CD8-positive, alpha-beta memory T cell (primary cell): ENCODE data around the gene PRR7. TPM values are rescaled to one million over a fixed set of nuclear protein-coding genes. Genes with fewer than 3 reads are reported as not detected.

Experiments used
- CTCF ChIA-PET: fragments of 350-600 bp; sonication (Branson Sonifier 250); formaldehyde crosslinking; loops from one replicate; lab custom pipeline; 2021; ENCODE audit warnings: antibody characterized with exemption; lab: Charles Lee
- POLR2A ChIA-PET: fragments of 350-600 bp; sonication (Branson Sonifier 250); formaldehyde crosslinking; loops from one replicate; lab custom pipeline; 2021; ENCODE audit warnings: antibody characterized with exemption; lab: Charles Lee
- DNase-seq, 5 donors: peaks; one replicate each; pipeline versions ENCODE4 v3.0.0 to v3.0.0-alpha.2; 2020 to 2022; ENCODE audit warnings: mixed read lengths in 1 of 5
- H3K27ac ChIP-seq: one replicate; pipeline ENCODE4 v1.7.0; 2013; ENCODE audit warnings: low read depth, mild to moderate bottlenecking, low read length, moderate library complexity
- H3K27me3 ChIP-seq: 2 replicates; pipeline ENCODE4 v1.7.0; 2013; ENCODE audit warnings: low read length, mild to moderate bottlenecking; ENCODE audit not compliant: insufficient read depth, poor library complexity, severe bottlenecking
- H3K36me3 ChIP-seq: 2 replicates; pipeline ENCODE4 v1.7.0; 2013; ENCODE audit warnings: mild to moderate bottlenecking, low read length, moderate library complexity; ENCODE audit not compliant: insufficient read depth
- H3K4me1 ChIP-seq: 2 replicates; pipeline ENCODE4 v1.7.0; 2013; ENCODE audit warnings: mild to moderate bottlenecking, low read length, moderate library complexity; ENCODE audit not compliant: insufficient read depth
- H3K4me3 ChIP-seq: 2 replicates; pipeline ENCODE4 v1.7.0; 2013; ENCODE audit warnings: mild to moderate bottlenecking, low read length
- H3K9me3 ChIP-seq: 2 replicates; pipeline ENCODE4 v1.7.0; 2013; ENCODE audit warnings: mild to moderate bottlenecking, low read length
- H3K27ac Mint-ChIP-seq, 8 donors: one replicate each; pipeline ENCODE4 v1.8.0; 2020 to 2021; ENCODE audit warnings: mixed read lengths in 8 of 8, mild to moderate bottlenecking in 6 of 8, inconsistent platforms in 3 of 8, moderate library complexity in 3 of 8
- H3K27me3 Mint-ChIP-seq, 2 donors: one replicate each; pipeline ENCODE4 v1.8.0; 2020 to 2021; ENCODE audit warnings: mixed read lengths in 2 of 2, mild to moderate bottlenecking in 1 of 2, moderate library complexity in 1 of 2
- H3K36me3 Mint-ChIP-seq, 3 donors: one replicate each; pipeline ENCODE4 v1.8.0; 2020 to 2021; ENCODE audit warnings: mixed read lengths in 3 of 3, inconsistent platforms in 1 of 3, mild to moderate bottlenecking in 1 of 3
- H3K4me1 Mint-ChIP-seq, 3 donors: one replicate each; pipeline ENCODE4 v1.8.0; 2020 to 2021; ENCODE audit warnings: mixed read lengths in 3 of 3, inconsistent platforms in 1 of 3, mild to moderate bottlenecking in 1 of 3
- H3K4me3 Mint-ChIP-seq, 7 donors: one replicate each; pipeline ENCODE4 v1.8.0; 2020 to 2021; ENCODE audit warnings: mixed read lengths in 7 of 7, mild to moderate bottlenecking in 6 of 7, moderate library complexity in 4 of 7, inconsistent platforms in 2 of 7
- H3K9me3 Mint-ChIP-seq, 5 donors: one replicate each; pipeline ENCODE4 v1.8.0; 2020 to 2022; ENCODE audit warnings: mixed read lengths in 5 of 5, mild to moderate bottlenecking in 3 of 5, moderate library complexity in 2 of 5, inconsistent platforms in 1 of 5
- polyA plus RNA-seq: library from polyadenylated mRNA; unstranded; fragments of 300-500 nt; fragmentation: Illumina TruSeq; gene quantifications from one replicate; pipeline ENCODE4 v1.2.3, GENCODE V29; 2021
- total RNA-seq, 2 experiments: library from RNA; stranded (reverse); gene quantifications; one replicate each; pipeline ENCODE4 v1.2.3, GENCODE V29; 2021

The PRR7 gene
- total and polyA plus RNA-seq, 3 experiments from 2014 or later: 14.7 to 22.1 (median 15.3) TPM

GRCh38 chr5:177425196-177425800 lies 21.3 kb upstream of the PRR7 start:
- H3K9me3 Mint-ChIP-seq: no peaks in the 10 kb centered on the region
- CTCF ChIA-PET: interaction anchor here (0.6 to 14.5 kb wide), 8 partner anchors 9 to 81 kb away, joined by 3 to 326 read pairs (median 6); partner anchors contain the start of genes F12, PFN3 and PRR7
- no peak for DNase-seq
- H3K27me3 ChIP-seq: no peaks in the 10 kb centered on the region
- peaks cover 48% of the 10 kb centered on the region for H3K4me1 ChIP-seq
- H3K4me1 Mint-ChIP-seq: peaks cover 38 to 53% (median 44%) of the 10 kb centered on the region in 3 donors
- peak overlapping the region; percentile 92 to 99 (median 98) for H3K27ac Mint-ChIP-seq
- peaks cover 0 to 2% of the 10 kb centered on the region in 2 donors for H3K27me3 Mint-ChIP-seq
- no peaks in the 10 kb centered on the region for H3K9me3 ChIP-seq
- H3K27ac ChIP-seq: peak overlapping the region; percentile 90
- H3K36me3 ChIP-seq: peaks cover 2% of the 10 kb centered on the region
- H3K4me3 ChIP-seq: peak overlapping the region; percentile 93
- peak overlapping the region; percentile 89 to 96 (median 95) for H3K4me3 Mint-ChIP-seq
- peaks cover 0 to 20% (median under 1%) of the 10 kb centered on the region in 3 donors for H3K36me3 Mint-ChIP-seq
- POLR2A ChIA-PET: interaction anchor here (1.0 to 4.6 kb wide), 9 partner anchors 11 to 76 kb away, joined by 3 to 57 read pairs (median 10); partner anchors contain the start of gene PRR7

DNA sequence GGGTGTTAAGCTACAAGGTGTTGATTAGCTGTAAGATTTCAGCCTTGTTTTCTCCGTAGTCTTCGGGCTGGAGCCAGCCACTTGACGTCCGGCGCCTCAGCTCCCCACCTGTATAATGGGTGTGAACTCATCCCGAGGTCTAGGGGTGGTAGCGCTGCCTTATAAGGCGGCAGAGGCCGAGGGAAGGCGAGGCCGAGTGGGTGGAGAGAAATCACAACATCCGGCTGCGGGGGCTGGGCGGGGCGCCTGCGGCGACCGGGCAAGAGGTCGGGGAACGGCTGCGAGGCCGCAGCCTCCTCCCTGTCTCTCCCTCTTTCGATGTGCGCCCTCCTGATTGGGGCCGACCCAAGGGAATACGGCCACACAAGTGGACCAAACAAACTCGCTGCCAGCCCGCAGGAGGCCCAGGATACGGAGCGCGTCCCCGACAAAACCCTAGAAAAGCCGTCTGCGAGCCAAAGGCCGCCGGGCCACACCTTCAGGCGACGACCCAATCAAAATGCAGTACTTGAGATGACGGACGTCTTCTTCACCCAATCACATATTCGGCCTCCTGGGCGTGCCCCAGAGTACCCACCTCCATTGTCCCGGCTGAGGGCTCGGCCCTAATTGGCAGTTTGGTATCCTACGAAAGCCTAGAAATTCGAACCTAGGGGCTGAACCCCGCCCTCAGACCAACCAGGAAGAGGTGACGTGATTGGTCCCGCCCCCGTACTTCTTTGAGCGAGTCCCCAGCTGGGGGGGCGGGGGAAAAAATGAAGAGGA lies 20.6 kb upstream of the PRR7 start:
- H3K9me3 ChIP-seq: no peaks in the 10 kb centered on the region
- peak overlapping the region; percentile 93 for H3K4me3 ChIP-seq
- Mint-ChIP-seq H3K27me3 (peaks cover 0 to 2% of the 10 kb centered on the region in 2 donors), H3K4me1 (peaks cover 45 to 60% (median 51%) of the 10 kb centered on the region in 3 donors), H3K27ac (peak overlapping the region; percentile 92 to 99 (median 98)), H3K9me3 (no peaks in the 10 kb centered on the region), H3K4me3 (peak overlapping the region; percentile 89 to 96 (median 95)), H3K36me3 (peaks cover 0 to 25% (median 3%) of the 10 kb centered on the region in 3 donors)
- H3K27me3 ChIP-seq: no peaks in the 10 kb centered on the region
- ChIA-PET CTCF (interaction anchor here (0.7 to 14.5 kb wide), 10 partner anchors 8 to 116 kb away, joined by 3 to 326 read pairs (median 5); partner anchors contain the start of genes F12, PFN3 and PRR7), POLR2A (interaction anchor here (0.6 to 4.6 kb wide), 18 partner anchors 8 to 293 kb away, joined by 3 to 57 read pairs (median 6); partner anchors contain the start of genes F12, LMAN2 and PRR7)
- DNase-seq: peak; percentile 99 to 100 (median 100)
- H3K4me1 ChIP-seq: peaks cover 55% of the 10 kb centered on the region
- H3K27ac ChIP-seq: peak overlapping the region; percentile 90
- peaks cover 7% of the 10 kb centered on the region for H3K36me3 ChIP-seq

DNA sequence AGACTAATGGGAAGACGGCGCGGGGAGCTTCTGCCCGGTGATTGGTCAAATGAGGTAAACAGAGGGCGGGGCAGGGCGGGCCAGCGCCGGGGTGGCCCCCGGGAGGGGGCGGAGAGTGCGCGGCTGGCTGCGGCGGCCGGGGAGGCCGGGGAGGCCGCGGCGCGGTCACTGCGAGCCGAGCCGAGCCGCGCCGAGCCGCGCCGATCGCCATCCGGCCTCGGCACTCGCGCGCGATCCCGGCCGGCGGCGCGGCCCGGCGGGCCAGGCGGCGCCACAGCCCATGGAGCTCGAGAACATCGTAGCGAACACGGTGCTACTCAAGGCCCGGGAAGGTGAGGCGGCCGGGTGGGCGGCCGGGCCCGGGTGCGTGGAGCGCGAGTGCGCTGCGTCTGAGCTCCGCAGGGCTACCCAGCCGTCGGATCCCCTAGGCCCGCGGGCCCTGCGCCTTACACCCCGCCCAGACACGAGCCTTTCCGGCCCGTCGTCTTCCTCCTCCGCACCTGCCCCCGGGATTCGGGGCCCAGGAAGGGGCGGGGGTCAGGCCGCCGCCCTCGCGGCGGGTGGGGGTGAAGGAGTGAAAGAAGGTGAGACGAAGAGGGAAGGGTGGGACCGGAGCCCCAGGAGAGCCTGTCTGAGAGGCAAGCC lies 19.9 kb upstream of the PRR7 start, which contains the start of gene GRK6:
TSS of gene GRK6 (plus strand) at position 111 of the 645 bp plus-strand sequence. CDS start at position 281, 170 bp downstream.
- Histone ChIP-seq H3K9me3 (no peaks in the 10 kb centered on the region), H3K4me3 (peak within 1 kb of the TSS; percentile 93), H3K4me1 (peaks cover 62% of the 10 kb centered on the region), H3K36me3 (peaks cover 7% of the 10 kb centered on the region), H3K27ac (peak within 1 kb of the TSS; percentile 93), H3K27me3 (no peaks in the 10 kb centered on the region)
- Mint-ChIP-seq H3K4me3 (peak within 1 kb of the TSS; percentile 92 to 97 (median 95)), H3K4me1 (peaks cover 51 to 67% (median 58%) of the 10 kb centered on the region in 3 donors), H3K36me3 (peaks cover 0 to 30% (median 3%) of the 10 kb centered on the region in 3 donors), H3K27ac (peak within 1 kb of the TSS; percentile 96 to 99 (median 98)), H3K27me3 (peaks cover 0 to 4% of the 10 kb centered on the region in 2 donors), H3K9me3 (no peaks in the 10 kb centered on the region)
- ChIA-PET CTCF (interaction anchor here (0.7 to 14.5 kb wide), 11 partner anchors 10 to 117 kb away, joined by 3 to 326 read pairs (median 6); partner anchors contain the start of genes F12, PFN3 and PRR7), POLR2A (interaction anchor here (0.6 to 4.6 kb wide), 18 partner anchors 9 to 294 kb away, joined by 3 to 57 read pairs (median 6); partner anchors contain the start of genes F12, LMAN2 and PRR7)
- peak; percentile 59 to 85 (median 78) for DNase-seq

- Histone ChIP-seq H3K4me3 (peak overlapping the region; percentile 88), H3K27me3 (no peaks in the 10 kb centered on the region), H3K27ac (peak overlapping the region; percentile 93), H3K4me1 (peaks cover 68% of the 10 kb centered on the region), H3K9me3 (no peaks in the 10 kb centered on the region), H3K36me3 (peaks cover 10% of the 10 kb centered on the region)
- ChIA-PET POLR2A (interaction anchor here (1.0 to 4.6 kb wide), 10 partner anchors 14 to 115 kb away, joined by 3 to 57 read pairs (median 10); partner anchors contain the start of genes F12, LMAN2 and PRR7), CTCF (interaction anchor here (0.7 to 14.5 kb wide), 5 partner anchors 10 to 37 kb away, joined by 4 to 326 read pairs (median 58); partner anchors contain the start of genes PFN3 and PRR7)
- peak overlapping the region; percentile 90 to 97 (median 94) for H3K4me3 Mint-ChIP-seq
- H3K27ac Mint-ChIP-seq: peak overlapping the region; percentile 88 to 99 (median 96)
- H3K27me3 Mint-ChIP-seq: peaks cover 0 to 4% of the 10 kb centered on the region in 2 donors
- peaks cover 0 to 36% (median 3%) of the 10 kb centered on the region in 3 donors for H3K36me3 Mint-ChIP-seq
- DNase-seq: no peak
- H3K9me3 Mint-ChIP-seq: no peaks in the 10 kb centered on the region
- H3K4me1 Mint-ChIP-seq: peaks cover 57 to 73% (median 63%) of the 10 kb centered on the region in 3 donors
Measured at GRCh38 chr5:177427211-177427822, 19.3 kb upstream of the PRR7 start.

GRCh38 chr5:177427919-177428573 lies 18.6 kb upstream of the PRR7 start:
- Histone ChIP-seq H3K4me3 (peak overlapping the region; percentile 88), H3K36me3 (peaks cover 18% of the 10 kb centered on the region), H3K27me3 (no peaks in the 10 kb centered on the region), H3K4me1 (peaks cover 76% of the 10 kb centered on the region), H3K9me3 (no peaks in the 10 kb centered on the region), H3K27ac (peak overlapping the region; percentile 93)
- Mint-ChIP-seq H3K27me3 (peaks cover 0 to 4% of the 10 kb centered on the region in 2 donors), H3K4me3 (peak overlapping the region; percentile 90 to 97 (median 94)), H3K27ac (peak overlapping the region; percentile 88 to 99 (median 96)), H3K36me3 (peaks cover 0 to 39% (median 3%) of the 10 kb centered on the region in 3 donors), H3K9me3 (peaks cover 0 to 2% (median 0%) of the 10 kb centered on the region in 5 donors), H3K4me1 (peaks cover 61 to 78% (median 63%) of the 10 kb centered on the region in 3 donors)
- CTCF ChIA-PET: interaction anchor here (1.3 to 14.5 kb wide), 4 partner anchors 9 to 38 kb away, joined by 6 to 326 read pairs (median 164); partner anchors contain the start of genes PFN3 and PRR7
- peak in 1 of 5 donors; percentile 51 for DNase-seq
- POLR2A ChIA-PET: interaction anchor here (0.6 to 7.0 kb wide), 8 partner anchors 12 to 686 kb away, joined by 3 to 154 read pairs (median 12); partner anchors contain the start of gene PRR7

- H3K27ac ChIP-seq: peak overlapping the region; percentile 93
- no peak for DNase-seq
- peaks cover 0 to 45% (median 3%) of the 10 kb centered on the region in 3 donors for H3K36me3 Mint-ChIP-seq
Measured at GRCh38 chr5:177428574-177429217, 17.9 kb upstream of the PRR7 start.

More at GRCh38 chr5:177428574-177429217, 17.9 kb upstream of the PRR7 start:
- H3K9me3 Mint-ChIP-seq: peaks cover 0 to 2% (median 0%) of the 10 kb centered on the region in 5 donors
- H3K4me3 ChIP-seq: peak overlapping the region; percentile 88
- peak overlapping the region; percentile 88 to 99 (median 96) for H3K27ac Mint-ChIP-seq
- H3K36me3 ChIP-seq: peaks cover 24% of the 10 kb centered on the region
- peak overlapping the region; percentile 90 to 97 (median 94) for H3K4me3 Mint-ChIP-seq
- CTCF ChIA-PET: interaction anchor here (8.6 to 14.5 kb wide), 3 partner anchors 20 to 39 kb away, joined by 58 to 326 read pairs (median 270); partner anchors contain the start of genes PFN3 and PRR7
- H3K4me1 Mint-ChIP-seq: peaks cover 63 to 85% (median 64%) of the 10 kb centered on the region in 3 donors
- H3K27me3 Mint-ChIP-seq: peaks cover 0 to 4% of the 10 kb centered on the region in 2 donors
- H3K9me3 ChIP-seq: no peaks in the 10 kb centered on the region
- H3K4me1 ChIP-seq: peaks cover 82% of the 10 kb centered on the region
- POLR2A ChIA-PET: interaction anchor here (0.6 to 7.0 kb wide), 7 partner anchors 9 to 685 kb away, joined by 3 to 154 read pairs (median 5); partner anchors contain the start of gene PRR7
- no peaks in the 10 kb centered on the region for H3K27me3 ChIP-seq
